HG03439 (cell line): ENCODE measurements around the gene ERAL1.
"Not testable (repeated sequence)": the region's sequence is repeated elsewhere in the genome, so short reads cannot be mapped to it uniquely, and the experiment has no call there.

Experiments used
- ATAC-seq: cut with Tn5 transposase; IDR thresholded peaks from one replicate; pipeline ENCODE4 v1.9.1; 2021; ENCODE audit warnings: mild to moderate bottlenecking, moderate library complexity; ENCODE audit not compliant: unreplicated experiment

The ERAL1 gene

GRCh38 chr17:28878158-28878910, 23.5 kb downstream of the ERAL1 start:
- ATAC-seq = no peak

GRCh38 chr17:28878981-28879380, 24.2 kb downstream of the ERAL1 start:
- ATAC-seq = no peak

- ATAC-seq = no peak
Measured at GRCh38 chr17:28879886-28880571, 25.2 kb downstream of the ERAL1 start.

- ATAC-seq = no peak
Measured at GRCh38 chr17:28880572-28880945, 25.7 kb downstream of the ERAL1 start.

GRCh38 chr17:28881533-28882056, 26.8 kb downstream of the ERAL1 start:
- ATAC-seq = no peak

GRCh38 chr17:28882154-28882895, 27.5 kb downstream of the ERAL1 start:
- ATAC-seq = no peak

- ATAC-seq = no peak
Measured at GRCh38 chr17:28883967-28884702, 29.3 kb downstream of the ERAL1 start.

- no peak for ATAC-seq
Measured at GRCh38 chr17:28885363-28885762, 30.5 kb downstream of the ERAL1 start.

- ATAC-seq = no peak
Measured at GRCh38 chr17:28885951-28886350, 31.1 kb downstream of the ERAL1 start.

- ATAC-seq = no peak
Measured at GRCh38 chr17:28887871-28888471, 33.2 kb downstream of the ERAL1 start.

- no peak for ATAC-seq
Measured at GRCh38 chr17:28888832-28889231, 34.0 kb downstream of the ERAL1 start.

GRCh38 chr17:28889996-28890395, 35.2 kb downstream of the ERAL1 start:
- no peak for ATAC-seq

GRCh38 chr17:28891201-28891600, 36.4 kb downstream of the ERAL1 start:
- ATAC-seq = no peak

- ATAC-seq = no peak
Measured at GRCh38 chr17:28892024-28892423, 37.2 kb downstream of the ERAL1 start.

- not testable (repeated sequence) for ATAC-seq
Measured at GRCh38 chr17:28893248-28894183, 38.7 kb downstream of the ERAL1 start.

GRCh38 chr17:28895794-28896447, 41.1 kb downstream of the ERAL1 start:
- no peak for ATAC-seq

GRCh38 chr17:28896491-28896883, 41.7 kb downstream of the ERAL1 start:
- no peak for ATAC-seq

- ATAC-seq = no peak
Measured at GRCh38 chr17:28896884-28897768, 42.3 kb downstream of the ERAL1 start, which contains the start of gene FLOT2. FLOT2 (minus strand) TSS chr17:28897733; CDS start chr17:28897574, 159 bp downstream.
